Measurements from ENCODE around the gene CCDC146.

Gene CCDC146

DNA sequence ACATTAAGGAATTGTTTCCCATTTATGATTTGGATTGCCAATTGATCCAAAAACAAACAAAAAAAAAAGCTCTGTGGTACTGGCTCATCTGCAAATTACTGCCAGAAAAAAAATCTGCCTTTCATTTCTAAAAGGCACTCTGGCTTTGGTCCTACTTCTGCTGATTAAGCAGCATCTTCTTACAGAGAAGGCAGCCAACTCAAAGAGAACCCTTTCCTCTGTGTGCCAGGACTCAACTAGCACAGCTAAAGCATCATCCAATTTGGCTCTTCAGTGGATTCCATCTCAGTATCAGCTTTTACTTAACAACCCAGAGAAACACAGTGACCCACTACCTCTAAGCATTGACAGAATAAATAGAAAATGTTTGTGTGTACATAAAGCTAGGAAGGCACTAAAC is 213.2 kb downstream of the CCDC146 start:
- H3K27ac ChIP-seq: no peak overlapping the region
- H3K9ac ChIP-seq (ENCODE audit: insufficient read length): no peak overlapping the region
- TF ChIP-seq EZH2 (IDR thresholded peaks at IDR 0.05) (no peak), FOXP2 (optimal IDR thresholded peaks at IDR 0.05; ENCODE audit: control extremely low read depth, extremely low read length, insufficient read depth) (no peak), POLR2AphosphoS5 (IDR thresholded peaks at IDR 0.05; ENCODE audit: borderline replicate concordance, low read depth, low read length) (no peak)
- no peak overlapping the region for H3K4me3 ChIP-seq
- no peak for DNase-seq (ENCODE audit: low read depth, low spot score)
- H3K36me3 ChIP-seq (ENCODE audit: insufficient read depth, low read length): no peaks in the 10 kb centered on the region
- H3K9me3 ChIP-seq (ENCODE audit: low read depth, low read length): no peaks in the 10 kb centered on the region

GRCh38 chr7:77337456-77337990 is 215.1 kb downstream of the CCDC146 start:
- no peaks in the 10 kb centered on the region for H3K9me3 ChIP-seq (ENCODE audit: low read depth, low read length)

GRCh38 chr7:77338260-77338659 is 215.8 kb downstream of the CCDC146 start:
- no peak overlapping the region for H3K9ac ChIP-seq (ENCODE audit: insufficient read length)
- no peak for DNase-seq (ENCODE audit: low read depth, low spot score)
- no peaks in the 10 kb centered on the region for H3K36me3 ChIP-seq (ENCODE audit: insufficient read depth, low read length)
- no peaks in the 10 kb centered on the region for H3K9me3 ChIP-seq (ENCODE audit: low read depth, low read length)
- TF ChIP-seq POLR2AphosphoS5 (IDR thresholded peaks at IDR 0.05; ENCODE audit: borderline replicate concordance, low read depth, low read length) (no peak), EZH2 (IDR thresholded peaks at IDR 0.05) (no peak), FOXP2 (optimal IDR thresholded peaks at IDR 0.05; ENCODE audit: control extremely low read depth, extremely low read length, insufficient read depth) (no peak)
- H3K27ac ChIP-seq: no peak overlapping the region
- H3K4me3 ChIP-seq: no peak overlapping the region

More at GRCh38 chr7:77337456-77337990, 215.1 kb downstream of the CCDC146 start:
- H3K27ac ChIP-seq: no peak overlapping the region
- TF ChIP-seq EZH2 (IDR thresholded peaks at IDR 0.05) (no peak), FOXP2 (optimal IDR thresholded peaks at IDR 0.05; ENCODE audit: control extremely low read depth, extremely low read length, insufficient read depth) (no peak), POLR2AphosphoS5 (IDR thresholded peaks at IDR 0.05; ENCODE audit: borderline replicate concordance, low read depth, low read length) (no peak)
- no peak for DNase-seq (ENCODE audit: low read depth, low spot score)
- no peaks in the 10 kb centered on the region for H3K36me3 ChIP-seq (ENCODE audit: insufficient read depth, low read length)
- H3K4me3 ChIP-seq: no peak overlapping the region
- no peak overlapping the region for H3K9ac ChIP-seq (ENCODE audit: insufficient read length)

- Histone ChIP-seq H3K4me3 (no peak overlapping the region), H3K9ac (ENCODE audit: insufficient read length) (no peak overlapping the region), H3K9me3 (ENCODE audit: low read depth, low read length) (no peaks in the 10 kb centered on the region), H3K36me3 (ENCODE audit: insufficient read depth, low read length) (no peaks in the 10 kb centered on the region), H3K27ac (no peak overlapping the region)
- TF ChIP-seq POLR2AphosphoS5 (IDR thresholded peaks at IDR 0.05; ENCODE audit: borderline replicate concordance, low read depth, low read length) (no peak), FOXP2 (optimal IDR thresholded peaks at IDR 0.05; ENCODE audit: control extremely low read depth, extremely low read length, insufficient read depth) (no peak), EZH2 (IDR thresholded peaks at IDR 0.05) (no peak)
- no peak for DNase-seq (ENCODE audit: low read depth, low spot score)
Measured at GRCh38 chr7:77338883-77339629, 216.6 kb downstream of the CCDC146 start.

GRCh38 chr7:77339726-77340125 is 217.3 kb downstream of the CCDC146 start:
- Histone ChIP-seq H3K4me3 (no peak overlapping the region), H3K9ac (ENCODE audit: insufficient read length) (no peak overlapping the region), H3K9me3 (ENCODE audit: low read depth, low read length) (no peaks in the 10 kb centered on the region), H3K27ac (no peak overlapping the region), H3K36me3 (ENCODE audit: insufficient read depth, low read length) (no peaks in the 10 kb centered on the region)
- TF ChIP-seq FOXP2 (optimal IDR thresholded peaks at IDR 0.05; ENCODE audit: control extremely low read depth, extremely low read length, insufficient read depth) (no peak), EZH2 (IDR thresholded peaks at IDR 0.05) (no peak), POLR2AphosphoS5 (IDR thresholded peaks at IDR 0.05; ENCODE audit: borderline replicate concordance, low read depth, low read length) (no peak)
- DNase-seq (ENCODE audit: low read depth, low spot score): no peak

All from SK-N-MC (cell line).